ENCODE results near the gene OPA3.

- TF ChIP-seq CTCF (IDR thresholded peaks at IDR 0.05): peak; percentile 64 to 87 (median 76)
- TF ChIP-seq POLR2A (IDR thresholded peaks at IDR 0.05): no peak
These were observed 14.8 kb downstream of the OPA3 start for GRCh38 chr19:45569619-45570421.

Data from adrenal gland (tissue), 5 donors.